ENCODE measurements around the gene ITK. TPM values are rescaled to one million over a fixed set of nuclear protein-coding genes. Genes with fewer than 3 reads are reported as not detected.

Gene ITK
- total and polyA plus RNA-seq, 2 of the 8 experiments (the other 6 are each of a cell fraction or from before 2014, with no cell fraction given) = 0.05 TPM; not detected in 1

GRCh38 chr5:157189223-157189622 lies 8.6 kb downstream of the ITK start:
- Histone ChIP-seq H3K27me3 (replicated peaks in 1 of 4; ENCODE audit: control insufficient read depth in 3 of 4, extremely low read depth in 1 of 4, insufficient read depth in 3 of 4, low read length in 3 of 4) (peaks cover 1 to 29% (median 12%) of the 10 kb centered on the region in 4 experiments), H3K79me2 (ENCODE audit: control insufficient read depth in 1 of 2, insufficient read depth in 2 of 2, low read length in 2 of 2) (no peaks in the 10 kb centered on the region), H4K8ac (ENCODE audit: extremely low read depth, insufficient read depth, low read length) (no peak overlapping the region), H3K27ac (ENCODE audit: low read depth, low read length) (no peak overlapping the region), H3K4me2 (ENCODE audit: insufficient read depth in 1 of 2, low read depth in 2 of 2, low read length in 2 of 2) (no peak overlapping the region), H4K5ac (ENCODE audit: insufficient read length, low read depth, low read length) (no peak overlapping the region), H2BK20ac (ENCODE audit: low read length) (no peak overlapping the region), H2BK5ac (ENCODE audit: low read depth, low read length) (no peak overlapping the region), H2BK12ac (ENCODE audit: low read depth, low read length) (no peak overlapping the region), H2BK15ac (ENCODE audit: low read length) (no peak overlapping the region), H3K18ac (ENCODE audit: extremely low read depth, low read length) (no peak overlapping the region), H3K23ac (ENCODE audit: insufficient read length) (no peak overlapping the region), H3K56ac (replicated peaks; ENCODE audit: insufficient read length, low read depth, low read length) (no peak overlapping the region), H2AK5ac (ENCODE audit: low read depth, low read length) (no peak overlapping the region), H4K91ac (replicated peaks; ENCODE audit: insufficient read length, low read length) (no peak overlapping the region), H3K9ac (replicated peaks in 1 of 4; ENCODE audit: extremely low read depth in 1 of 4, low read depth in 3 of 4, low read length in 3 of 4) (no peak overlapping the region), H3K4ac (replicated peaks; ENCODE audit: insufficient read length, low read depth, low read length) (no peak overlapping the region), H2AFZ (ENCODE audit: low read length) (no peak overlapping the region), H3K36me3 (ENCODE audit: control insufficient read depth in 2 of 4, insufficient read depth in 4 of 4, low read length in 3 of 4) (no peaks in the 10 kb centered on the region), H4K20me1 (replicated peaks in 1 of 2; ENCODE audit: control insufficient read depth in 1 of 2, insufficient read depth in 2 of 2, low read length in 2 of 2) (peaks cover 0 to 2% of the 10 kb centered on the region in 2 experiments), H3K79me1 (ENCODE audit: low read depth, low read length) (no peaks in the 10 kb centered on the region), H3K9me3 (ENCODE audit: insufficient read depth in 2 of 2, low read depth in 1 of 2, low read length in 1 of 2) (no peaks in the 10 kb centered on the region), H3K14ac (ENCODE audit: insufficient read length) (no peak overlapping the region), H3K4me1 (replicated peaks in 1 of 4; ENCODE audit: control insufficient read depth in 3 of 4, insufficient read depth in 4 of 4, low read length in 3 of 4) (no peaks in the 10 kb centered on the region), H3K23me2 (ENCODE audit: low read depth, low read length) (no peaks in the 10 kb centered on the region), H3K4me3 (ENCODE audit: extremely low read depth in 1 of 4, insufficient read depth in 2 of 4, low read depth in 3 of 4, low read length in 4 of 4) (no peak overlapping the region), H2BK120ac (replicated peaks; ENCODE audit: low read depth, low read length) (no peak overlapping the region)
- FAIRE-seq (no peak), DNase-seq (ENCODE audit: low read depth in 1 of 2, low spot score in 2 of 2) (no peak)
- no peak for TF ChIP-seq POU5F1 (IDR thresholded peaks at IDR 0.05; ENCODE audit: low read depth, low read length)
- TF ChIP-seq BACH1 (IDR thresholded peaks at IDR 0.05; ENCODE audit: low read length) = no peak
- TF ChIP-seq TEAD4 (IDR thresholded peaks at IDR 0.05; ENCODE audit: low read depth, low read length) = no peak
- no peak for TF ChIP-seq CTBP2 (IDR thresholded peaks at IDR 0.05; ENCODE audit: borderline replicate concordance, insufficient read depth, insufficient read length, low read length)
- no peak for TF ChIP-seq RAD21 (IDR thresholded peaks at IDR 0.05 in 1 of 2, conservative IDR thresholded peaks at IDR 0.05 in 1 of 2; ENCODE audit: low read depth in 2 of 2, low read length in 2 of 2)
- no peak for TF ChIP-seq RNF2 (IDR thresholded peaks at IDR 0.05; ENCODE audit: borderline replicate concordance, low read depth, low read length, missing control alignments, poor library complexity, severe bottlenecking)
- no peak for TF ChIP-seq MAFK (IDR thresholded peaks at IDR 0.05; ENCODE audit: low read depth, low read length)
- POLR2A ChIA-PET (ENCODE audit: partially characterized antibody) = no interaction called here
- CTCF ChIA-PET (ENCODE audit: partially characterized antibody) = interaction anchor here (0.6 to 2.0 kb wide), 4 partner anchors 16 to 162 kb away, joined by 3 to 10 read pairs (median 6); no protein-coding TSS in a partner anchor
- WGBS, 2 experiments (ENCODE audit: extremely low coverage in 1 of 2, insufficient coverage in 1 of 2, insufficient read length in 1 of 2, insufficient replicate concordance in 2 of 2, low coverage in 1 of 2, low lambda C conversion rate in 2 of 2, missing lambda C conversion rate in 1 of 2) = 91% methylated on average over 7 of the region's 7 CpGs; no CpG with 5 or more reads in 1 of the 2 experiments

Measured in H1 (cell line).